ENCODE results near the gene STAB2.

GRCh38 chr12:103677905-103678304 lies 90.8 kb downstream of the STAB2 start:
- TF ChIP-seq CTCF (IDR thresholded peaks at IDR 0.05) (no peak), EZH2 (IDR thresholded peaks at IDR 0.05; ENCODE audit: borderline replicate concordance, insufficient read depth, low read depth, low read length, poor library complexity, severe bottlenecking) (no peak)
